HK-2 (cell line): ENCODE measurements around the gene NIT2.
"Not testable (repeated sequence)": the region's sequence is repeated elsewhere in the genome, so short reads cannot be mapped to it uniquely, and the experiment has no call there.

Experiments
- DNase-seq: peaks from one replicate; pipeline ENCODE4 v3.0.0-alpha.2; 2018; ENCODE audit not compliant: unreplicated experiment

NIT2 gene

GRCh38 chr3:100334488-100335351, at the start of gene NIT2:
Gene NIT2, plus strand, starts transcription at chr3:100334757. Its CDS starts 35 bp downstream, at chr3:100334792.
- peak; percentile 91 for DNase-seq

GRCh38 chr3:100288288-100288894, 46.2 kb upstream of the NIT2 start:
- no peak for DNase-seq

- DNase-seq: no peak
These were observed 45.2 kb upstream of the NIT2 start for GRCh38 chr3:100289339-100289738.

- no peak for DNase-seq
These were observed 39.5 kb upstream of the NIT2 start for GRCh38 chr3:100295089-100295488.

- DNase-seq: peak; percentile 18
These were observed 36.8 kb upstream of the NIT2 start for GRCh38 chr3:100297784-100298183.

GRCh38 chr3:100299016-100299415, 35.5 kb upstream of the NIT2 start:
- DNase-seq: no peak

- no peak for DNase-seq
These were observed 27.9 kb upstream of the NIT2 start for GRCh38 chr3:100306695-100307094.

- no peak for DNase-seq
These were observed 24.1 kb upstream of the NIT2 start for GRCh38 chr3:100310355-100310965.

- DNase-seq: no peak
These were observed 23.5 kb upstream of the NIT2 start for GRCh38 chr3:100311011-100311410.

- DNase-seq: peak; percentile 31
These were observed 17.9 kb upstream of the NIT2 start for GRCh38 chr3:100316641-100317069.

- DNase-seq: no peak
These were observed 16.6 kb upstream of the NIT2 start for GRCh38 chr3:100317912-100318311.

- no peak for DNase-seq
These were observed 14.6 kb upstream of the NIT2 start for GRCh38 chr3:100319951-100320350.

GRCh38 chr3:100324044-100324443, 10.5 kb upstream of the NIT2 start:
- no peak for DNase-seq

- no peak for DNase-seq
These were observed 8.7 kb upstream of the NIT2 start for GRCh38 chr3:100325827-100326226.

- not testable (repeated sequence) for DNase-seq
These were observed 7.2 kb upstream of the NIT2 start for GRCh38 chr3:100327377-100327776.

- no peak for DNase-seq
These were observed 4.6 kb upstream of the NIT2 start for GRCh38 chr3:100329800-100330489.

- DNase-seq: no peak
These were observed 3.9 kb upstream of the NIT2 start for GRCh38 chr3:100330651-100331050.

GRCh38 chr3:100331660-100332059, 2.9 kb upstream of the NIT2 start:
- no peak for DNase-seq

GRCh38 chr3:100333051-100333450, 1.5 kb upstream of the NIT2 start:
- DNase-seq: no peak

- DNase-seq: no peak
These were observed 528 bp upstream of the NIT2 start for GRCh38 chr3:100333970-100334487.

- peak; percentile 53 for DNase-seq
These were observed 877 bp downstream of the NIT2 start for GRCh38 chr3:100335434-100335833.

GRCh38 chr3:100336229-100336628, 1.7 kb downstream of the NIT2 start:
- DNase-seq: not testable (repeated sequence)
